ENCODE results near the gene CCDC198.

- no peak for TF ChIP-seq CTCF (optimal IDR thresholded peaks at IDR 0.05 in 1 of 3, IDR thresholded peaks at IDR 0.05 in 1 of 3, conservative IDR thresholded peaks at IDR 0.05 in 1 of 3; ENCODE audit: extremely low read depth in 1 of 3, insufficient read depth in 2 of 3, low read length in 3 of 3)
- TF ChIP-seq EZH2 (IDR thresholded peaks at IDR 0.05; ENCODE audit: low read length), result no peak
These were observed 7.4 kb upstream of the CCDC198 start for GRCh38 chr14:57501039-57501557.
